Upper lobe of right lung (tissue), 1 donor: ENCODE measurements around the gene FHIT. TPM values are rescaled to one million over a fixed set of nuclear protein-coding genes. Genes with fewer than 3 reads are reported as not detected.

ENCODE experiments used
- ATAC-seq: fragments of 200-7000 bp; cut with Tn5 transposase; one replicate; pipeline ENCODE4 v1.9.1; 2020; ENCODE audit warnings: mild to moderate bottlenecking, moderate library complexity
- DNase-seq: peaks from one replicate; pipeline ENCODE4 v3.0.0-alpha.2; 2020
- H3K27ac ChIP-seq: fragments of 200-600 bp; one replicate; pipeline ENCODE4 v1.8.0; 2022
- H3K27me3 ChIP-seq: fragments of 200-600 bp; one replicate; pipeline ENCODE4 v1.8.0; 2022; ENCODE audit warnings: mild to moderate bottlenecking
- H3K36me3 ChIP-seq: fragments of 200-600 bp; one replicate; pipeline ENCODE4 v1.8.0; 2022
- H3K4me1 ChIP-seq: fragments of 200-600 bp; one replicate; pipeline ENCODE4 v1.8.0; 2022
- H3K4me3 ChIP-seq: fragments of 200-600 bp; one replicate; pipeline ENCODE4 v1.8.0; 2022; ENCODE audit warnings: mild to moderate bottlenecking
- H3K9me3 ChIP-seq: fragments of 200-600 bp; one replicate; pipeline ENCODE4 v1.8.0; 2022
- intact Hi-C: fragments of 100-400 bp; cut with DNase I; formaldehyde crosslinking; loops from one replicate; pipeline ENCODE4 v1.11.0; 2022
- total RNA-seq: library from RNA; stranded (reverse); fragmentation: NEBNext Ultra II Directional; extraction: Animal tissue kit (Norgen Biotek cat#: 25700); gene quantifications from one replicate; pipeline ENCODE4 v1.2.1, GENCODE V29; 2021
- TF ChIP-seq, protein P1 (sequence below): fragments of 200-600 bp; IDR thresholded peaks from one replicate; pipeline ENCODE4 v1.8.0; 2022; ENCODE audit warnings: antibody characterized with exemption
- donor health status: DM: no; HTN: yes; CAD: no; lungs with severe emphysema.

The FHIT gene
- total RNA-seq, 1 donor from 2014 or later = 9.6 TPM

DNA sequence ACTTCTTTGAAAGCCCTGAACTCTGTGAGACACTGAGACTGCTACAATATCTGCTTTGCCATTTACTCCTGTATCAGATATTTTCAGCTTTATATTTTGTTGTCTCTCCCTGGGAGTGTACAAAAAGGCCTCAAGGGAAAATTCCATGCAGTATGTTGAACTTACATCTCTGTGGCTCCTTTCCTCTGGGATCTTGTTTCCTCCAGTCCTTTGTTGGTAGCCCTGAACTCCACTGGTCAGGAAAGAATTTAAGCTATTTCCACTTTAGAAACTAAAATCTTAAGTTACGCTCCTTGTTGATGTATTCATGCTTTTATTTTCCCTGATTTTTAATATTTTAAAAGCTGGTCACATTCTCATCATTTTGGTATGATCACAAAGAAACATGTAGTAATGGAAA lies 277.9 kb downstream of the FHIT start:
- TF ChIP-seq, protein P1, sequence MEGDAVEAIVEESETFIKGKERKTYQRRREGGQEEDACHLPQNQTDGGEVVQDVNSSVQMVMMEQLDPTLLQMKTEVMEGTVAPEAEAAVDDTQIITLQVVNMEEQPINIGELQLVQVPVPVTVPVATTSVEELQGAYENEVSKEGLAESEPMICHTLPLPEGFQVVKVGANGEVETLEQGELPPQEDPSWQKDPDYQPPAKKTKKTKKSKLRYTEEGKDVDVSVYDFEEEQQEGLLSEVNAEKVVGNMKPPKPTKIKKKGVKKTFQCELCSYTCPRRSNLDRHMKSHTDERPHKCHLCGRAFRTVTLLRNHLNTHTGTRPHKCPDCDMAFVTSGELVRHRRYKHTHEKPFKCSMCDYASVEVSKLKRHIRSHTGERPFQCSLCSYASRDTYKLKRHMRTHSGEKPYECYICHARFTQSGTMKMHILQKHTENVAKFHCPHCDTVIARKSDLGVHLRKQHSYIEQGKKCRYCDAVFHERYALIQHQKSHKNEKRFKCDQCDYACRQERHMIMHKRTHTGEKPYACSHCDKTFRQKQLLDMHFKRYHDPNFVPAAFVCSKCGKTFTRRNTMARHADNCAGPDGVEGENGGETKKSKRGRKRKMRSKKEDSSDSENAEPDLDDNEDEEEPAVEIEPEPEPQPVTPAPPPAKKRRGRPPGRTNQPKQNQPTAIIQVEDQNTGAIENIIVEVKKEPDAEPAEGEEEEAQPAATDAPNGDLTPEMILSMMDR = no peak
- DNase-seq = no peak
- H3K27me3 ChIP-seq = no peaks in the 10 kb centered on the region
- intact Hi-C loops = no loop called here
- H3K27ac ChIP-seq = no peak overlapping the region
- no peak overlapping the region for H3K4me3 ChIP-seq
- H3K4me1 ChIP-seq = no peaks in the 10 kb centered on the region
- H3K36me3 ChIP-seq = no peaks in the 10 kb centered on the region
- no peak for ATAC-seq
- no peaks in the 10 kb centered on the region for H3K9me3 ChIP-seq

GRCh38 chr3:60972599-60972998 lies 278.7 kb downstream of the FHIT start:
- H3K27me3 ChIP-seq = no peaks in the 10 kb centered on the region
- no peaks in the 10 kb centered on the region for H3K9me3 ChIP-seq
- DNase-seq (no peak), ATAC-seq (no peak)
- no peaks in the 10 kb centered on the region for H3K36me3 ChIP-seq
- TF ChIP-seq, protein P1 = no peak
- intact Hi-C loops = no loop called here
- H3K4me1 ChIP-seq = no peaks in the 10 kb centered on the region
- no peak overlapping the region for H3K4me3 ChIP-seq
- H3K27ac ChIP-seq = no peak overlapping the region

- Histone ChIP-seq H3K36me3 (no peaks in the 10 kb centered on the region), H3K4me1 (no peaks in the 10 kb centered on the region), H3K27ac (no peak overlapping the region), H3K27me3 (no peaks in the 10 kb centered on the region), H3K4me3 (no peak overlapping the region), H3K9me3 (no peaks in the 10 kb centered on the region)
- TF ChIP-seq, protein P1 = no peak
- DNase-seq (no peak), ATAC-seq (no peak)
- intact Hi-C loops = no loop called here
Observed at GRCh38 chr3:60970850-60971249, 280.4 kb downstream of the FHIT start.

- Histone ChIP-seq H3K36me3 (no peaks in the 10 kb centered on the region), H3K9me3 (no peaks in the 10 kb centered on the region), H3K4me1 (no peaks in the 10 kb centered on the region), H3K27me3 (no peaks in the 10 kb centered on the region), H3K4me3 (no peak overlapping the region), H3K27ac (no peak overlapping the region)
- no peak for ATAC-seq
- TF ChIP-seq, protein P1 = no peak
- intact Hi-C loops = no loop called here
- no peak for DNase-seq
Observed at GRCh38 chr3:60967141-60967540, 284.1 kb downstream of the FHIT start.

GRCh38 chr3:60957541-60957940 lies 293.7 kb downstream of the FHIT start:
- intact Hi-C loops = no loop called here
- H3K27me3 ChIP-seq = no peaks in the 10 kb centered on the region

More at GRCh38 chr3:60957541-60957940, 293.7 kb downstream of the FHIT start:
- no peak for DNase-seq
- Histone ChIP-seq H3K4me1 (no peaks in the 10 kb centered on the region), H3K4me3 (no peak overlapping the region), H3K27ac (no peak overlapping the region), H3K36me3 (no peaks in the 10 kb centered on the region), H3K9me3 (peaks cover 5% of the 10 kb centered on the region)
- no peak for ATAC-seq
- TF ChIP-seq, protein P1 = no peak
